ENCODE measurements around the gene PPP4C.

Gene PPP4C

DNA sequence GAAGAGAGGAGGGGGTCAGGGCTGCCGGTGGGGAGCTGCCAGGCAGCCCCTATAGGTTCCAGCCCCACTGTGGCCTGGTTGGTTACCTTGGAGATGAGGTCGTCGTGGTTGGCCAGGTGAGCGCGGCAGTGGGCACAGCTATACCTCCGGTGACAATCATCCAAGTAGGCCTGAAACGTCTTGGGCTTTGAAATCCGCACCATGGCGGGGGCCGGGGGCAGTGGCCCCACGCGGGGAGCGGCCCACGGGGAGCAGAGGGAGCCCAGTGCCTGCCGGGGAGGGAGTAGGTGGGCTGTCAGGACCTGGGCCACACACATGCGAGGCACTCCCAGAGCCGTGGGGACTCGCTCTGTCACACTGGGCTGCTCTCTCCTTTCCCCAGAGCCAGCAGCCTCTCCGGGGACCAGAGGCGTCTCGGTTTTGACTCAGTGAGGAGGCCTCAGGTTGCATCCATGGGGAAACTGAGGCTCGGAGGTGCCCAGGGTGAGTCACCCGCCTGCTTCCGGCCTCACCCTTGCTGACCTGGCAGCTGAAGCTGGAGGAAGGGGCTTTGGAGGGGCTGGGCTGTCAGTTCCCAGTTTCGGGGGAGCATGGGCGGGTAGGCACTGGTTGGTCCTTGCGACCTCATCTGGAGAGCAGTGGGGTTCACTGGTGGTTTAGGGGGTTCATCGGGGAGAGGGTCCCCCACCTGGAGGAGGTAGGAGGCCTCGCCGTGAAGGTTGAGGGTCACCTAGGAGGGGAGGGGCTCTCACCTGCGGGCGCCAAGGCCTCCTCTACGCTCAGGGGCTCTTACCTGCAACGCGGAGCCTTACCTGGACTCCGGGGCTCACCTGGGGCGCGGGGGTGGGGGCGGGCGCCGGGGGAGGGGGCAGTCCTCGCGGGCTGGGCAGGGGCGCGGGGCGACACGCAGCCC, 19.6 kb downstream of the PPP4C start:
- H3K27me3 ChIP-seq (ENCODE audit: control insufficient read depth, insufficient read depth, low read length): no peaks in the 10 kb centered on the region
- H3K9me3 ChIP-seq (ENCODE audit: control insufficient read depth, low read length): no peaks in the 10 kb centered on the region
- H3K4me3 ChIP-seq (ENCODE audit: low read length): peak overlapping the region; percentile 75
- peak overlapping the region; percentile 86 for H3K9ac ChIP-seq (ENCODE audit: low read length)
- peaks cover 38% of the 10 kb centered on the region for H3K4me1 ChIP-seq (ENCODE audit: control insufficient read depth, insufficient read depth, low read length)
- no peaks in the 10 kb centered on the region for H3K36me3 ChIP-seq (ENCODE audit: control insufficient read depth, insufficient read depth, low read length)

DNA sequence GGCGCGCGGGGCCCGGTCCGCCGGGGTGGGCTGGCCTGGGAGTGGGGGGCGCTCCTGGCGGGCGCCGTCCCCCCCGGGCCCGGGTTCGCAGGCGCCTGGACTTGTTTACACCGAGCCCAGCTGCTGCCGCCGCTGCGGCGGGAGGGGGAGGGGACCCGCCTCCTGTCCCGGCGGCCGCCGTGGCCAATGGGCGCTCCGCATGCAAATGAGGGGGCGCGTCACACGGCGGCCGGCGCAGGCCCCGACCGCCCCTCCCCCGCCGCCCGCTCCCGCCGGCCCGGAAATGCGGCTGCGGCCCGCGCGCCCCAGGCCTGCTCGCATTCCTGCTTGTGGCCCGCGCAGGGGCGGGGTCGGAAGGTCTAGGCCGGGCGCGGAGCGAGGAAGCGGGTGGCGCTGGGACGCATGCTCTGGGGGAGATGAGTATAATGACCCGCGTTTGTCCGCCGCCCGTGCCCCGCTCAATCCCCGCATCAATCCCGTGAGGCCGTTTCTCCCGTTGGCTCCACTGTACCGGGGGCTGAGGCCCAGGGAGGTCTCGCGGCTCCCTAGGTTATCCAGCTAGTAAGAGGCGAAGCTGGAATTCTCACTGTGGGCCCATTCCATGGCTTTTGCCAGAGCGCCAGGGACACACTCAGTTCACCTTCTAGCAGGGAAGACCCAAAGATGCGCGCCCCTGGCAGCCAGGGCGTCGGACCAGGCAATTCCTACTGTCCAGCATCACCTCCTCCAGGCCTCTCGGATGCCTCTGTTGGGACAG, 20.5 kb downstream of the PPP4C start, which contains the start of gene YPEL3:
TSS of gene YPEL3 (minus strand) at position 109 of the 757 bp plus-strand sequence. CDS start 731 bp downstream, outside the sequence.
- Histone ChIP-seq H3K27me3 (ENCODE audit: control insufficient read depth, insufficient read depth, low read length) (no peaks in the 10 kb centered on the region), H3K4me1 (ENCODE audit: control insufficient read depth, insufficient read depth, low read length) (peaks cover 29% of the 10 kb centered on the region), H3K9ac (ENCODE audit: low read length) (peak within 1 kb of the TSS; percentile 86), H3K36me3 (ENCODE audit: control insufficient read depth, insufficient read depth, low read length) (no peaks in the 10 kb centered on the region), H3K4me3 (ENCODE audit: low read length) (peak within 1 kb of the TSS; percentile 75), H3K9me3 (ENCODE audit: control insufficient read depth, low read length) (no peaks in the 10 kb centered on the region)

DNA sequence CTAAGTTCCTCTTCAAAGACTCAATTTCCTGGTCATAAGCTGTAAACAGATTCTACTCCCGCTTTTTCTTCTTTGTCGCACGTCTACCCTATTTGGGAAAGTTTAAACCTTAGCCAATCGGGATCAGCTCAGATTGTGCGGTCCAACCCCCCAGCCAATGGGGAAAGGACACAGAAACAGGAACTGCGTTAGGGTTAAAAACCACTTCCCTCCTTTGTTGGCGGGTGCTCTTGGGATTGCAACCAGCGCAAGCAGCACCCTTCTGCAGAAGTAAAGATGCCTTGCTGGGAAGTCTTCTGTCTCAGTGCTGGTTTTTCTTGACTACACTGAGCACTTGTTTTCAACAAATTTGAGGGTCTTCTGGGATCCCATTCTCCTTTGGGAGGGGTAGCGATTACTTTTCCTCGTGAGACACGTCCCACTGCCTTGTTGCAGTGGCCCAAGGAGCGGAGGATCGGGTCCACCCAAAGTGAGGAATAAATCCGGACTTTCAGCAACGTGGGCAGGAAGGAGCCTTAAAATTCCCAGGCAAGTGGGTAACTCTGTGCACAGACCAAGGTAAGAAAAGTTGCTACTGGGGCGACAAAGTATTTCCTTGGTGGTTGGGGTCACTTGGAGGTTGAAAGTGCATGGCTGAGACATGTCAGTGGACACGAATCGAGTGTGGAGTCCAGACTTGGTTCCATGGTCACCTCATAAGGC, 21.2 kb downstream of the PPP4C start:
- Histone ChIP-seq H3K9me3 (ENCODE audit: control insufficient read depth, low read length) (no peaks in the 10 kb centered on the region), H3K4me3 (ENCODE audit: low read length) (peak overlapping the region; percentile 53), H3K27me3 (ENCODE audit: control insufficient read depth, insufficient read depth, low read length) (no peaks in the 10 kb centered on the region), H3K4me1 (ENCODE audit: control insufficient read depth, insufficient read depth, low read length) (peaks cover 28% of the 10 kb centered on the region), H3K36me3 (ENCODE audit: control insufficient read depth, insufficient read depth, low read length) (no peaks in the 10 kb centered on the region), H3K9ac (ENCODE audit: low read length) (peak overlapping the region; percentile 75)

DNA sequence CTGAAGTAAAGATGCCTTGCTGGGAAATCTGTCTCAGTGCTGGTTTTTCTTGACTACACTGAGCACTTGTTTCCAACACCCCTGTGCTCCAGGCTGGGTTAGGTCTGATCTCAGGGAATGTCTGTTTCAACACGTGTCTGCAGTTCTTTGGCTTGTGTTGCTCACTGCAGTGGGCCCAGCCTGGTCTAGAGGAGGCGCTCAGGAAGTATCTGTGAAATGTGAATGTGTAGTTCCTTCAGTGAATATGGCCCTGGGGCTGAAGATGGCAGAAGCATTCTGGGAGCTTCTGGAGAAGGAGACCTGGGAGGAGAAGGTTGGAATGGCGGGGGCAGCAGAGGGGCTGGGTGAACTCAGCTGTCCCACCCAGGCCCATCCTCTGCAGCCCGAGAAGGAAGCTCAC, 28.3 kb downstream of the PPP4C start:
- Histone ChIP-seq H3K9ac (ENCODE audit: low read length) (no peak overlapping the region), H3K4me1 (ENCODE audit: control insufficient read depth, insufficient read depth, low read length) (peaks cover 18% of the 10 kb centered on the region), H3K27me3 (ENCODE audit: control insufficient read depth, insufficient read depth, low read length) (no peaks in the 10 kb centered on the region), H3K36me3 (ENCODE audit: control insufficient read depth, insufficient read depth, low read length) (peaks cover 6% of the 10 kb centered on the region), H3K4me3 (ENCODE audit: low read length) (no peak overlapping the region), H3K9me3 (ENCODE audit: control insufficient read depth, low read length) (no peaks in the 10 kb centered on the region)

DNA sequence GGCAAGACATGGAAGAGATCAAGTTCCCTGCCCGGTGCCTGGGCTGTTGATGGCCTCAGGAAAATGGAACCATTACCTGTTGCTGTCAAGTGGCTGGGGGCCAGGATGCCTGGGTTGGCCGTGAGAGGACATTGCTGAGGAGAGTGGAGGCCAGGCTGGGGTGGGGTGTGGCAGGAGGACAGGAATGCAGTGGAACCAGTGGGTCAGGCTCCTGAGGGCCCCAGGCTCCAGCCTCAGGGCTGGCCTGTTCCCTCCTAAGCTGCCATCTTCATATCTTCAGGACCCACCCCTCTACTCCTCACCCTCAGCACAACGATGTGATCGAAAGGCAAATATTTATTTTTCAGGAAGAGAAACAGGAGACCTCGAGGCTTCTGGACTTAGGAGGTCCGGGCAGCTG, 28.7 kb downstream of the PPP4C start:
- Histone ChIP-seq H3K9me3 (ENCODE audit: control insufficient read depth, low read length) (no peaks in the 10 kb centered on the region), H3K9ac (ENCODE audit: low read length) (no peak overlapping the region)

DNA sequence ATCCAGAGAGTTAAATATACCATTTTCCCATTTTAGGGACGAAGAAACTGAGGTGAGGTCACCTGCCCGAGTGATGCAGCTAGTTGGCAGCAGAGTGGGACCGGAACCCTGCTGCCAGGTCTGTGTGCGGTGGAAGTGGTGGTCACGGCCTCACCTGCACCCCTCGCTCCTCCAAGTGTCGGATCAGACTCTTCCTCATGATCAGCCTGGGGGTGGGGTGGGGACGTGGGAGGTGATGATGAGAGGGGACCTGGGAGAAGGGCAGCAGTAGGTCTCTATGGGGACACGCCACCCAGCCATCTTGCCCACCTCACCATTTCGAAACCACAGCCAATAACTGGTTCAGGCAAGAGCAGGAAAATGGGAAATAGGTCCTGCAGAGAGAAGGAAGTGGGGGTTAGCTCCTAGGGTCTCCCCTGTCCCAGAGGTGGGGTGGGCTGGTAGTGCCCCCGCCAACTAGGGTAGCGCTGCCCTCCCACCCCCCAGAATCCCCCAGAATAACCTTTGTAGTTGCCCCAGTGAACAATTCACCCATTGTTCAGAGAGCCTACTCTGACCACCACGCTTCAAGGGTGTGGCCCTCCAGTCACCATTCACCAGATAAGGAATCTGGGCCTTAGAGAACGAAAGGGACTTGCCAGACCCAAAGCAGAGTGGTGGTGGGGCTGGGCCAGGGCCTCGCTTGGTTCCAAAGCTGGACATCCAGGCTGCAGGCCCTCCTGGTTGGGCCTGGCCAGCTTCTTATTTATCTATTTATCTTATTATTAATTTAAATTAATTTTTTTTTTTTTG, 32.5 kb downstream of the PPP4C start:
- peaks cover 13% of the 10 kb centered on the region for H3K36me3 ChIP-seq (ENCODE audit: control insufficient read depth, insufficient read depth, low read length)
- no peaks in the 10 kb centered on the region for H3K9me3 ChIP-seq (ENCODE audit: control insufficient read depth, low read length)
- H3K9ac ChIP-seq (ENCODE audit: low read length): no peak overlapping the region
- no peak overlapping the region for H3K4me3 ChIP-seq (ENCODE audit: low read length)
- no peaks in the 10 kb centered on the region for H3K27me3 ChIP-seq (ENCODE audit: control insufficient read depth, insufficient read depth, low read length)
- H3K4me1 ChIP-seq (ENCODE audit: control insufficient read depth, insufficient read depth, low read length): peaks cover 29% of the 10 kb centered on the region

More for the DNA sequence above, 28.7 kb downstream of the PPP4C start:
- Histone ChIP-seq H3K36me3 (ENCODE audit: control insufficient read depth, insufficient read depth, low read length) (peaks cover 6% of the 10 kb centered on the region), H3K4me1 (ENCODE audit: control insufficient read depth, insufficient read depth, low read length) (peaks cover 18% of the 10 kb centered on the region), H3K27me3 (ENCODE audit: control insufficient read depth, insufficient read depth, low read length) (no peaks in the 10 kb centered on the region), H3K4me3 (ENCODE audit: low read length) (no peak overlapping the region)

DNA sequence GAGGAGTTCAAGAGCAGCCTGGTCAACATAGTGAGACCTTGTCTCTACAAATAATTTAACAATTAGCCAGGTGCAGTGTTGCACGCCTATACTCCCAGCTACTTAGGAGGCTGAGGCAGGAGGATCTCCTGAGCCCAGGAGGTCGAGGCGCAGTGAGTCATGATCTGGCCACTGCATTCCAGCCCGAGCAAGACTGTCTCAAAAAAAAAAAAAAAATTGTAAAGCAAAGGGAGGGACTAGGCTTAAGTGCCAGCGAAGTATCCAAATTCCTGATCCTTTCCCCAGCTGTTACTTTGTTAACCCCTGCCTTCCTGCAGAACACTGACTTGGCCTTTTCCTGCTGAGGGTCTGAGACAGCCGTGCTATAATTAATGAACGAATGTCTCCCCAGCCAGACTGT, 34.9 kb downstream of the PPP4C start:
- Histone ChIP-seq H3K4me1 (ENCODE audit: control insufficient read depth, insufficient read depth, low read length) (peaks cover 42% of the 10 kb centered on the region), H3K9ac (ENCODE audit: low read length) (no peak overlapping the region), H3K4me3 (ENCODE audit: low read length) (no peak overlapping the region), H3K27me3 (ENCODE audit: control insufficient read depth, insufficient read depth, low read length) (no peaks in the 10 kb centered on the region), H3K36me3 (ENCODE audit: control insufficient read depth, insufficient read depth, low read length) (peaks cover 13% of the 10 kb centered on the region), H3K9me3 (ENCODE audit: control insufficient read depth, low read length) (no peaks in the 10 kb centered on the region)

DNA sequence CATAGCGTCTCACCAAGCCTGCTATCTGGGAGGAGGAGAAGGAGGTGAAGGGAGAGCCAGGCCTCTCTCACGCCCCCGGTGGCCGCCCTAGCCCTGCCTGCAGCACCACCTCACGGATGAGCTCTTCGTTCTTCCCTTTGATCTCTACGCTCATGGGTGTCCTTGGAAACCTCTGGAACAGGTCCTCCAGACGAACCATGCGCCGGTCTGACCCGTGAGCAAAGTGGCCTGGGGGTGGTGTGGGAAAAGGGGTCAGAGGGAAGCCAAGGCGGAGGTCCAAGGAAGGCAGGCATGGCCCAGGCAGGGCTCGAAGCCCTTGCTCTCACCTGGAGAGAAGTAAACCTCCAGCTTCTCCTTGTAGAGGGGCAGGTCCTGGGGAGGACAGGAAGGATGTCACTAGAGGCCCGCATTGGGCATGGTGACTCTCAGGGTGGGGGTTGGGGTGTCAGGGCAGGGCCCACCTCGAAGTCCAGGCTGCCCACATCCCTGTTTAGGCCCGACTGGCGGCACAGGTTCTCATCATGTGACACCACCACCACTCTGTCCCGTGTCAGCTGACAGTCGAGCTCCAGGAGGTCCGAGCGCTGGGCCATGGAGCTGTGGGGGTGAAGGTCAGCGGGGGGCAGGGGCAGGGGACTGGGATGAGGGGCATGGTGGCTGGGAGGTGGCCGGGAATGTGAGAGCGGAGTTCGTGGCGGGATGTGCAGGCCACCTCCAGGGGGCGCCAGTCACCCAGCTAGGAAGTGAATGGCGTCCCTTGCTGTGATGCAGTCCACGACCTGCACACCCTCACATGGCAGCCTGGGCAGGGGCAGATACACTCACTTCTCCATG, 36.6 kb downstream of the PPP4C start:
- H3K36me3 ChIP-seq (ENCODE audit: control insufficient read depth, insufficient read depth, low read length): peaks cover 22% of the 10 kb centered on the region
- no peak overlapping the region for H3K9ac ChIP-seq (ENCODE audit: low read length)
- no peaks in the 10 kb centered on the region for H3K9me3 ChIP-seq (ENCODE audit: control insufficient read depth, low read length)
- H3K27me3 ChIP-seq (ENCODE audit: control insufficient read depth, insufficient read depth, low read length): no peaks in the 10 kb centered on the region
- H3K4me1 ChIP-seq (ENCODE audit: control insufficient read depth, insufficient read depth, low read length): peaks cover 59% of the 10 kb centered on the region
- no peak overlapping the region for H3K4me3 ChIP-seq (ENCODE audit: low read length)

DNA sequence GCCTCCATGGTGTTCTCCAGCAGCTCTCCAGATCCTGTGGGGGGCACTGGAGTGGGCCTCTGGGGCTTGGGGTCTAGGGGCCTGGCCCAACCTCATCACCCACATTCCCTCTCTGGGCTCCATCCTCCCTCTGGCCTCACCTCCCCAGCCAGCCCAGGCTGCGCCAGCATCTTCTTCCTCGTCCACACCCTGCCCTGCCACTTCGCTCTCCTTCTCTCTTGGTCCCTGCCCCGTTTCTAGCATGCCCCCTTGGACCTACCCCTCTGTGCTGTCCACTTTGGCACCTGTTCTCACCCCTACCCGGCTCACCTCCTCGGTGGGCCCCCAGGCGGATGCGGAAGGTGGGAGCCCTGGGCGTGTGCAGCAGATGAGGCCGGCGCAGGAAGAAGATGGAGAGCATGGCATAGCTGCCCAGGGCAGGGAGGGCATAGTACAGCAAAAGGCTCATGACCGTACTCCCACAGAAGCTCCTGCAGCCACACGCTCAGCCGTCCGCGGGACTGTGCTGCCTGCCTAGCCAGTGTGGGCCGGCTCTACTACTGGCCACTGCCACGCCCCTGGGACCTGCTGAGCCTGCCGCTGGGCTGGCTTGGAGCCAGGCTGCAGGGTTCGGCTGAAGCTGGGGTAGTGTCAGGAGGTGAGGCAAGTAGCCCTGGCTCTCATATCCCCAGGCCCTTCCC, 37.4 kb downstream of the PPP4C start, which contains the start of gene GDPD3:
TSS of gene GDPD3 (minus strand) at position 507 of the 680 bp plus-strand sequence. CDS start at position 448, 59 bp downstream.
- H3K4me3 ChIP-seq (ENCODE audit: low read length): no peak within 1 kb of the TSS
- no peaks in the 10 kb centered on the region for H3K9me3 ChIP-seq (ENCODE audit: control insufficient read depth, low read length)
- H3K4me1 ChIP-seq (ENCODE audit: control insufficient read depth, insufficient read depth, low read length): peaks cover 63% of the 10 kb centered on the region
- no peaks in the 10 kb centered on the region for H3K27me3 ChIP-seq (ENCODE audit: control insufficient read depth, insufficient read depth, low read length)
- peaks cover 27% of the 10 kb centered on the region for H3K36me3 ChIP-seq (ENCODE audit: control insufficient read depth, insufficient read depth, low read length)
- H3K9ac ChIP-seq (ENCODE audit: low read length): peak within 1 kb of the TSS; percentile 47

DNA sequence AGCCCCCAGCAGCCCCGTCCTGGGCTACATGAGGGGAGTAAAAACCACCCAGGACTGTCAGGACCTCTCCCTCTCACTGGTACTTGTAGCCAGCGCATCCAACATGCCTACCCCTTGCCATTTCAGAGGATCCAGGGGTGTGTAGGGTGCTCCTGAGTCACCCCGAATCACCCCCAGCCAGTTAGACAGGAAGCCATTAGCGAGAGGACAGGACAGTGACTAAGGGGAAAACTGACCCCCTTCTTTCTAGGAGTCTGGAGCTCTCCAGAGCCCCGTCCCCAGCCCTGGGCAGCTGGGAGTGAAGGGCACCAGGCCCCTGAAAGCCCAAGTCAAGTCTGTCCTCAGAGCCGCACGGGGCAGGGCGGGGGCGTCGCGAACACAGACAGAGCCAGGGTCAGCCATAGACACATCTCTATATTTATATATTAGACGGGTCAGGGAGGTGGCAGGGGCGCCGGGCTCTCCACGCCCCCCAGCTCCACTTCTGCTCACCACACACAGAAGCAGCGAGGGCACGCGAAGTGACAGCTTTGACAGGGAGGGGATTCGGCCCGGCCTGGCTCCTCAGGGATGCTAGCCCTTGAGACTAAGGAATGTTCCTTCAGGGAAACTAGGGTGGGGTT, 38.0 kb downstream of the PPP4C start:
- Histone ChIP-seq H3K9me3 (ENCODE audit: control insufficient read depth, low read length) (no peaks in the 10 kb centered on the region), H3K27me3 (ENCODE audit: control insufficient read depth, insufficient read depth, low read length) (no peaks in the 10 kb centered on the region), H3K4me3 (ENCODE audit: low read length) (no peak overlapping the region), H3K36me3 (ENCODE audit: control insufficient read depth, insufficient read depth, low read length) (peaks cover 24% of the 10 kb centered on the region), H3K4me1 (ENCODE audit: control insufficient read depth, insufficient read depth, low read length) (peaks cover 65% of the 10 kb centered on the region), H3K9ac (ENCODE audit: low read length) (peak overlapping the region; percentile 47)

All from mucosa of stomach (tissue), 1 donor.